GM21717 (cell line): ENCODE data around the gene PLSCR3.

Experiments used
- ATAC-seq: cut with Tn5 transposase; IDR thresholded peaks from one replicate; pipeline ENCODE4 v1.9.1; 2021; ENCODE audit warnings: mild to moderate bottlenecking, moderate library complexity; ENCODE audit not compliant: unreplicated experiment

The PLSCR3 gene

DNA sequence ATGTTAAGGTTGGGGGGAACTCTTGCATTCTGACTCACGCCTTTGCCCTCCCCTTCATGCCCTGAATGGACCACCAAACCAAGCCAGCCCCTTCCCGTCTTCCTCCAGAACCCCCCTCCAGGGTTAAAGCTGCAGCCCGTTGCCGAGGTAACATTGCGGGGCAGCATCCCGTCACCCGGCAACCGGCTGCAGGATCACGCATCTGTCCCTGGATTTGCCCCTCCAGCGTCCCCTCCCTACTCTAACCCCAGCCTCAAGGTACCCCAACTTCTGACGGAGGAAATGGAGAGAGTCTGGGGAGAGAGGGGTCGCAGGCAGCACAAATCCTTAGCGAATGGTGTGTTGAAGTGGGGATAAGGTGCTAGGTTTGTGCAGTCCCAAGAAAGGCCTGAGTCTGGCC lies 12.8 kb upstream of the PLSCR3 start:
- no peak for ATAC-seq

DNA sequence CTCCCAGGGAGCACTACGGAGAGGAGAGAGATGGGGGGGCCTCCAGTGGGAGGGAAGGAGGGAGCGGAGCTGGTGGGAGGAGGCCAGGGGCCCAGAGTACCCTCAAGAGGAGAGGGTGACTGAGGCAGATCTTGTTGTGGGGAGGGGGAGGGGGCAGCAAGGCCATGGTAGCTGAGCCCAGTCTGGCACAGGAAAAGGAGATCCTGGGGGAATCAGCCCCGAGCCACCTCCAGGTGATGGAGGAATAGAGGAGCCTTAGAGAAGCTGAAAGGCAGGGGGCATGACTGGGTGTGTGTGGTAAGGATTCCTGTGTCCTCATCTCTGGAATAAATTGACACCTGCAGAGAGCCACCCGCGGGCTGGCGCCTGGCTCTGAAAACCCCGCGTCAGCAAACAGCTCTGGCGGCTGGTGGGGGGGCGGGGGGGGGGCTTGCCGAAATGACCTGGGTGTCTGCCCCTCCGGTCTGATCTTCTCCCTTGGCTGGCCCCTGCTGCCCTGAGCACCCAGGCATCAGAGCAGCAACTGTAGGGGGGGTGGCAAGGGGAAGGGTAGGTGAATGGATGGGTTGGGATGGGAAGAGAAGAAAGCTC lies 12.0 kb upstream of the PLSCR3 start:
- no peak for ATAC-seq

DNA sequence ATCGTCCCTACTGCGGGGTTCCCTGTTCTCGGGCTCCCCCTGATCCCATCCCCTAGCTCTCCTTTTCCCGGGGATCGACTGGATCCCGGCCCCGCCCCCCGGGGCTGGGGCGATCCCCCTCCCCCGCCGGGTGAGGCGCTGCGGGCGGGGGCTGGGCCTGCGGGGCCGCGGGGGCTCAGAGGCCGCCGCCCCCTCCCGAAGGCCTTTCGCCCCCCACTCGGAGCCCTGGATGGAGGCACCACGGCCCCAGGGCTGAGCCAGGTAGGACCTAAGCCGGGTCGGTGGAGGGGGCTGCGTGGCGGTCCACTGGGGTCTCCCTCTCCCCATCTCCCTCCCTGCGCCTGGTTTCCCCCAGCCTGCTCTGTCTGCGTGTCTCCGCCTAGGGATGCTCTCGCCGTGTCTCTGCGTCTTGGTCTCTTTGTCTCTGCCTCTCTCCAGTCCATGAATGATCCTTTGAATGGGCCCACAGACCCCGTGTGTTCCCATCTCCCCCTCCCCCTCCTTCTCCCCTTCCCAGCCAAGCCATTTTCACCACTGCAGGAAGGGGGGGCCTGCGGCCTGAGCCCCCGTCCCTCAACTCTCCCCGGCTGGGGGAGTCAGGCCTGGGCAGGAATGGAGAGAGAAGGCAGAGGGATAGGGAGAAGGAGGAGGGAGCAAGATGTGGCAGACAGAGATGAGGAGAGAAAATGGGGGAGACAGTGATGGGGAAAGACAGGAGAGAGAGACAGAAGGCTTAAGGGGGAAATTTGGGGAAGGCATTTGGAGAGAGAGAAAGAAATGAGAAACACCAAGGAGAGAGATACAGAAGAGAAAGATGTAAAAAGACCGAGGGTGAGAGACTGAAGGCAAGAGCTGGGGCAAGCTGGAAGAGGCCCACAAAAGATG lies 11.3 kb upstream of the PLSCR3 start:
- no peak for ATAC-seq

DNA sequence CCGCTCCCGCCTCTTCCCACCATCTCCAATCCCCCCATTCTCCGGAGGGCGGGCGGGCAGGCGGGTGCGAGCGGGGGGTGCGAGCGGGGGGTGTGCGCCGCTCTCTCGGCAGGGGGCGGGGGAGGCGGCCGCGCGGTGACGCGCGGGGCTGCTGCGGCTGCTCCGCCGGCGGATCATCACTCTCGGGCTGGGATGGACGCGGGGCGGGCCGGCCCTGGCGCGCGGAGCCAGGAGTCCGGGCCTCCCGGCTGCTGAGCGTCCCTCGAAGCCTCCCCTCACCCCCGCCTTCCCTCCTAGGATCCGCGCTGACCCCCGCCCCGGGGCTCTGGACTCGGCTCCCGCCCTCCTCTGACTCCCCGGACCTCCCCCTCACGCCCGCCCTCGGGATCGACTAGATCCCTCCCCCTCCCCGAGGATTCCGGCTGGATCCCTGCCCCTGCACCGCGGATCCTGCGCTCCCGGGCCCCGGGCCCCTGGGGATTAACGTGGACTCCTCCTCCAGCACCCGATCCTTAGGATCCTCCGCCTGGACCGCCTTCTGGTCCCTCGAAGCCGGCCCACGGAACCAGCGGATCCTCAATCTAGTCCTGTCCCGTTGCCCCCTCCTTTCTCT lies 10.5 kb upstream of the PLSCR3 start:
- peak; percentile 7 for ATAC-seq

DNA sequence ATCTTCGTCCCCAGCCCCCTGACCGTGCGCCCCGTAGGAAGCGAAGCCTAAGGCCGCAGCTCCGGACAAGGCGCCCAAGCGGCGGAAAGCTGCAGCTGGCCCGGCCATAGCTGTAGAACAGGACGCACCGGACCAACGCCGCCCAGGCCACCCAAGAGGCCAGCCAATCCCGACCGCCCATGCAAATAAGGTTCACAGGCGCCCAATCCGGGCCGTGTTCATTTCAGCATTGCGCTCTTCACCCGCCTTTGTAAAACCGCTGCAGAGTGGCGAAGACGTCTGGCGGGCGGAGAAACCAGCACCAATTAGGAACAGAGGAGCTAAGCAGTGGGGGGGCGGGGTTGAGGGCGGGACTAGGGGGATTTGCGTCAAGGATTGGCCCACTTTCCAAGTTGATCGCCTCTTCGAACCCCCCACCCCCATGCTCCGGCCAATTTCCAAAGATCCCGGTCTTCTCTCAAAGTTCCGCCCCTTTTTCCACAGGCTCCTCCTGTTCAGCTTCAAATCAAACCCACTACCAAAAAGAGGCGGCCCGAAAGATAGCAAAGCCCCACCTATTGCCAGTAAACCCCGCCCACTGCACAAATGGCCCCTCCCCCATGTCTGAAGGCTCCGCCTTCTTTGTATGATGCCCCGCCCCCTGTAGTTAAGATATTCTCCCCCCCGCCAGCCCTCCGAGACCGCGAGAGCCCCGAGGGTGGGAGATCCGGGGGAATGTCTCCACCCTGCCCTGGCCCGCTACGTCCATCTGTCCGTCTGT lies 9.8 kb upstream of the PLSCR3 start, which contains the start of gene TMEM256:
TSS of gene TMEM256 (minus strand) at position 121 of the 760 bp plus-strand sequence. CDS start at position 108, 13 bp downstream.
- ATAC-seq = peak; percentile 75

DNA sequence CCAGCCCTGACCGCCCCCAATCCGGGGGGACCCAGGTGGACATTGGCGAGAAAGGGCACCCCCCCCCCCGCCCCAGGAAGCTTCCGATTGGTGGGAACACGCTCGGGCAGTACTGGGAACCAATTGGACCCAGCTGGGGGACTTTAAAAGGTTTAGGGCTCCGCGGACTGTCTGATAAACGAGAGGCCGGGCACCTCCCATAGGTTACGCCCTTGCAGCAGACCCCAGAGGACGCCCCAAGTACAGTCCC lies 9.3 kb upstream of the PLSCR3 start:
- no peak for ATAC-seq

DNA sequence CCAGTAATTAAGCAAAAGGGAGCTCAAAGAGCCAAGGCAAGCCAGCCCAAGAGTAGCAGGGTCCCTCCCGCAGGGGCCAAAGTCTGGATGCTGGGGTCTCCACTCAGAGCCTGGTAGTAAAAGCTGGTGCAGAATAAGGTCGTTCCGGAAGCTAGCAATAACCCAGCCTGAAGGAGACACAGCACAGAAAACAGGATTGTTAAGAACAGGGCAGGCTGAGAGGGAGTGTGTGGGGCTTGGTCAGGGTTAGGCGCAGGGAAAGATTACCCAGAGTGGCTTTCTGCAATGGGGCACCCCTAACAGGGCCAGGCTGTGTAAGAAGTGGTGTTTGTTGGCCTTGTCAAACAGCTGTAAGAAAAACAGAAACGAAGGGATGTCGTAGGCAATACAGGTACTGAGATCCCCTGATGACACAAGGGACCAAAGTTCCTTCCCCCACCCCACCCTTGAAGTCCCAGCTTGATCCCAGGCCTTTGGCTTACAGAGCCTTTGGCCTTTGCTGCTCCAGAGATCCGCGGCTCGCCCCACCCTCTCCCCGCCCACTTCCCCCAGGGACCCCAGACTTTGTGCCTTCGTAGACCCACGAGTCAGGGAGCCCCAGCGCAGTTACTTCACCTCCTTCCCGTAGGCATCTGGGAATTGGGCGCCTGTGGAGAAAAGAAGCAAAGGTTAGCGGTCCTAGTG lies 8.9 kb upstream of the PLSCR3 start:
- ATAC-seq = no peak

DNA sequence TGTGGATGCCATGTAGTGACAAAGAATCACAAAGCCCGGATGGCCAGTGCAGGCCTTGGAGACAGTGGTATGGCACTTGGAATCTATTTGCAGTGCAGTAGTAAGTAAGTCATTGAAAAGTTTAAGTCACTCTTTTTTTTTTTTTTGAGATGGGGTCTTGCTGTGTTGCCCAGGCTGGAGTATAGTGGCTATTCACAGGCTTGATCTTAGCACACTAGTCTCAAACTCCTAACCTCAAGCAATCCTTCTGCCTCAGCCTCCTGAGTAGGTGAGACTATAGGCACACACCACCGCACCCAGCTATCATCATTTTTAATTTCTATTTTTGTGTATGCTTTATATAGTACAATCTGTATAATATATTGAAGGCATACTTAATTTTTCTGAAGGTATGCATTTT lies 4.3 kb upstream of the PLSCR3 start:
- no peak for ATAC-seq

DNA sequence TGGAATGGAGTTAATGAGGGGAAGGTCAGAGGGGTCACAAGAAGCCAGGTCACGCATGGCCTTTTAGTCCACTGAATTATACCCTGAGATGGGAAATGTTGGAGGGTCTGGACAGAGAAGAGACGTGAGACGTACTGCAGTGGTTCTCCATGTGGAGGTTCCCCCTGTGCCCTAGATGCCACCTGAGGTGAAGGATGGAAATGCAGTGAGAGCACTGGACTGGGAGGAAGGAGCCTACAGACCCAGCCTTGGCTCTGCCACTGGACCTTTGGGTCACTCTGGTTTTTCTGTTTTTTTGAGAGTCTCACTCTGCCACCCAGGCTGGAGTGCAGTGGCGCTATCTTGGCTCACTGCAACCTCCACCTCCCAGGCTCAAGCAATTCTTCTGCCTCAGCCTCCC lies 1.8 kb upstream of the PLSCR3 start:
- ATAC-seq = no peak

DNA sequence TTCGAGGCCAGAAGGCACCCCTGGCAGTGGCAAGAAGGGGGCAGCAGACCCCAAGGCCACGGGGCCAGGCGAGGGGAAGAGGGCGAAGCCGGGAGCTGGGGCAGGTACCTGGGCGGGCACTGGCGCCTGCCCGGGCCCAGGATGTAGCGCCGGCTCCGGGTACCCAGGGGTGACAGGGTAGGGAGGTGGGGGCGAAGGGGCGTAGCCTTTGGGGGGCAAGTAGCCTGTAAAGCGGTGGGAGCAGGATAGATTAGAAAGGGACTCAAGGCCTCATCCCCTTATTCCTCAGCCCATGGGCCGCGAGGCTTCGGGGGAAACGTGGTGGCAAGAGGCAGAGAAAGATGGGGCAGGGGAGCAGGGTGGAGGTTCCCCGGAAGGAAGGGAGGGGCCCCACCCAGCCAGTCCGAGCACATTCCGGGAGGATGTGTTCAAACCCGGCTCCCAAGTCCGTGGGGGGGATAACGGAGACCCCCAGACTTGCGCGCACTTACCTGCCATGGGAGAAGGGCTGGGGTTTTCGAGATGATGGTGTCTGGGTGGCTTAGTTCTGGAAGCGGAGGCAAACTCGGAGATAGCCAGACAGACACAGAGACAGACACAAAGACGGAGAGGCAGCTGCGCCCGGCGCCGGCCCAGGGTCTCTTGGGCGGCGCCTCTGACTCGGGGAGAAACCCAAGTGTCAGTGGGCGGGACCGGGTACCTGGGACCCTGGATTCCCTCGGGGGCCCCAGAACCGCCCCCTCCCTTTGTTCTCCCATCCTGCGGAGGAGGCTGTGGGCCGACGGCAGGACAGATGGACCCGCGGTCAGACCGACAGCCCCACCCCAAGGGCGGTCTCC lies 493 bp downstream of the PLSCR3 start:
- peak; percentile 38 for ATAC-seq

DNA sequence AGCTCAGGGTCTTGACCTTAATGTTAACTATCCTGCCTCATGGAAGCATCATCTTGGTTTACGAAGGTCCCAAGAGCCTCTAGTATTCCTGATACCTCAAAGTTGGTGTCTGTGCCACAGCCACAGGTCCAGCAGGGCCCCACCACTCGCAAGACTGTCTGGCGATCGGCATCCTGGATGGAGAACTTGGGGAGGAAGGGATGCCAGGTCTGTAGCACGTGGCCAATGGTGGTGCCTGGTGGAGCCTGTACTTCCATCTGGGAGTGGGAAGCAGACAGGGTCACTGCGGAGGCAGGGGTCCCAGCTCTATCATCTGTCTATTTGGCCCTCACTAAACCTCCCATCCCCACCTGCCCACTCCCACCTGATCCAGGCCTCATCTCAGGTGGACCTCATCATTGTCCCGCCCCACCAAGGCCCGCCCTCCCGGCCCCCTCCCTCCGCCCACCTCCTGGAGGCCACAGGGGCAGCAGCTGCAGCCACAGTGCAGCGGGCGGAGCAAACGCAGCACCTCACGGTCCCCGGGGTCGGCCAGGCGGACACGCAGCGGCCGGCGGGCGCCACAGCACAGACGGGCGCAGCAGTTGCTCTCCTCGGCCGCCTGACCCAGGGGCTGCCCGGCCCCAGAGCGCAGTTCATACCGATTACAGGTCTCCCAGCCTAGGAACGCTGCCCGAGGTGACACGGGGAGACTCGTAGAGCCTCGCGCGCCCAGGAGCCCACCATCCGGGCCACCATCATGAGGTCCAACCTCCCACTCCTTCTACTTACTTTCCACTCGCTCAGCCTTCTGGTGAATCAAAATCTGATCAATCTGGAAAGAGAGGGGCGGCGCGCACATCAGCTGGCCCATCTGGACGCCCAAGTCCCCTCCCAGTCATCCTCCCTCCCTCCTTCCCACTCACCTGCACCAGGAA lies 1.4 kb downstream of the PLSCR3 start:
- no peak for ATAC-seq

DNA sequence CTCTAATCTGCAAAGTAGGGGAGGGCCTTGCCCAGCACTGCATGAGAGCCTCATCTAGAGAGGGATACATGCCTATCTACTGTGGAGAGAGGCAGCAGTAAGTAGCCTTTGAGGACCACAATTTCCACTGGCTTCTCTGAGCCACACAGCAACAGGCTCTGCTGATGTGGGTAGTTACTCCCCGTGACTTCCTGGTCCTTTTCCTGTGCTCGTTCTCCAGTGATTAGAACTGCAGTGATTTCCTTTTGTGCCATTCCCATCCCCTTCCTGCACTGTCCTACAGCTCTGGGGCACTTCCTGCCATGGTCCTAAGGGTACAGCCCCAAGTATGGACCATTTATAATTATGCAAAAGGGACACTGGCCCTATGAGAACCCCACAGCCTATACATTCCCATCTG lies 3.0 kb downstream of the PLSCR3 start:
- no peak for ATAC-seq

DNA sequence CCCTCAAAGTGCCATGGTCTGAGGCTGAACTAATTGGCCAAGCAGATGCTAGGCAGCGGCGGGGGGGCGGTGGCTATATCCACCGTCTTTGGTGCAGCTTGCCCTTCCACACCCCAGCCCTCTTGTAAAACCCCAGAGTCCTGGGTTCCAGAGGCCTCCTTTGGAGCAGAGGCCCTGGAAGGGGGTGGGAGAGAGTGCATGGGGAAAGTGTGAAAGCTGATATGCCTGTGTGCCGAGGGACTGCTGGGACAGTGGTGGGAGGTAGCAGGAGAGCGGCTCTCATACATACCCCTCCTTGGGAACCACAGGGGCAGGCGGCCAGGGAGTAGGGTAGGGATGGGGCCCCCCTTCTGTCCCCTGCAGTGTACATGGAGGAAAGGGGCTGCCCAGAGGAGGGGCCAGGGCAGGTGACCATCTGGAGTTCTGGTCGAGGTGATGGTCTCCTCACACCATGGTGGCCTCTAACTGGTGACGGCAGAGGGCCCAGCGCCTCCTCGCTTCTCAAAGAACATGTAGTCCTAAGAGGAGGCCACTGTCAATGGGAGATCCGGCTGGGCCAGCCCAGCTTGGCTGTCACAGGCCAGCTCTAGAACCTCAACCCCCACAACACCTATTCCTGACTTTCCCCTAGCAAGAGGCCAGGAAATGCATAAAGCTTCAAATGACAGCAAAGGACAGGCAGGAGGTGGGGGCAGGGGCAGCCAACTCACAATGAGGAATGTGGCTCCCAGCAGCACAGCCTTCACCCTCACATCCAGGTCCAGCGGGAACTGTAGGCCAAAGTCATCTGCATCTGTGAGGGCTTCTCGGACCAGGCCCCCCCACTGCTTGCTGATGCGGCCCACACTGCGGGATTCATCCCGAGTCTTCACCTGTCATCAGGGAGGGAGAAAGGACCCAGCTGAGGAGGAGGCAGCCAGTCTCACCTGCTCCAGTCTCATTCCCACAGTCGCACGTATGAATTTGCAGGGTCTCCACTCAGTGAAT lies 4.1 kb downstream of the PLSCR3 start:
- ATAC-seq = no peak

DNA sequence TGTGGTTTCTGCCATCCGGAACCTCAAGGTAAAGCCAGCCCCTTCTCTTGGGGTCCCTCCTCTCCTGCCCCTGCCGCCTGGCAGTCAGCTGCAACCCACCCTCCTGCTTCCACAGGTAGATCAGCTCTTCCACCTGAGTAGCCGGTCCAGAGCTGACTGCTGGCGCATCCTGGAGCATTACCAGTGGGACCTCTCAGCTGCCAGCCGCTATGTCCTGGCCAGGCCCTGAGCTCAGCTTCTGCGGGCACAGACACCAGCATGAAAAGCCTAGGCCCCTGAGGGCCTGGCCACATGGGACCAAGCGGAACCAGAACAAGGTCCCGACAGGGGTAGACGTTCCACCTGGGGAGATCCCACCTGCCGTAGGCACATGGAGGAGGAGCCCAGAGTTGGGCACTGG lies 5.5 kb downstream of the PLSCR3 start:
- no peak for ATAC-seq

DNA sequence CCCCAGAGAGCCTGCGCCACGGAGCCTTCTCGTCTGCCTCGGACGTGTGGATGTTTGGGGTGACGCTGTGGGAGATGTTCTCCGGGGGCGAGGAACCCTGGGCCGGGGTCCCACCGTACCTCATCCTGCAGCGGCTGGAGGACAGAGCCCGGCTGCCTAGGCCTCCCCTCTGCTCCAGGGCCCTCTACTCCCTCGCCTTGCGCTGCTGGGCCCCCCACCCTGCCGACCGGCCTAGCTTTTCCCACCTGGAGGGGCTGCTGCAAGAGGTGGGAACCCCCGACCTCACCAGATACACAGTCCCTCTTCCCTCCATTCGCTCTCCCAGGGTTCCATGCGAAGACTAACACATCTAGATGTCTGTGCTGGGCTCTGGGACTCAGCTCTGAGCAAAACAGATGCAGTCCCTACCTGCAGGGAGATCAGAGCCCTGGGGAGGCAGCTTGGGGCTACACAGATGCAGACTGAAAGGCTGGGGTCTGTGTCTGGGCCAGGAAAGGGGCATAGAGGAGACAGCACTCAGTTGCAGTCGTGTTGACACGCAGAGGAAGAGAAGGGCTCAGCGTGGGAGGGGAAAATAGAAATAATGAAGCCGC lies 9.7 kb downstream of the PLSCR3 start:
- ATAC-seq = no peak

DNA sequence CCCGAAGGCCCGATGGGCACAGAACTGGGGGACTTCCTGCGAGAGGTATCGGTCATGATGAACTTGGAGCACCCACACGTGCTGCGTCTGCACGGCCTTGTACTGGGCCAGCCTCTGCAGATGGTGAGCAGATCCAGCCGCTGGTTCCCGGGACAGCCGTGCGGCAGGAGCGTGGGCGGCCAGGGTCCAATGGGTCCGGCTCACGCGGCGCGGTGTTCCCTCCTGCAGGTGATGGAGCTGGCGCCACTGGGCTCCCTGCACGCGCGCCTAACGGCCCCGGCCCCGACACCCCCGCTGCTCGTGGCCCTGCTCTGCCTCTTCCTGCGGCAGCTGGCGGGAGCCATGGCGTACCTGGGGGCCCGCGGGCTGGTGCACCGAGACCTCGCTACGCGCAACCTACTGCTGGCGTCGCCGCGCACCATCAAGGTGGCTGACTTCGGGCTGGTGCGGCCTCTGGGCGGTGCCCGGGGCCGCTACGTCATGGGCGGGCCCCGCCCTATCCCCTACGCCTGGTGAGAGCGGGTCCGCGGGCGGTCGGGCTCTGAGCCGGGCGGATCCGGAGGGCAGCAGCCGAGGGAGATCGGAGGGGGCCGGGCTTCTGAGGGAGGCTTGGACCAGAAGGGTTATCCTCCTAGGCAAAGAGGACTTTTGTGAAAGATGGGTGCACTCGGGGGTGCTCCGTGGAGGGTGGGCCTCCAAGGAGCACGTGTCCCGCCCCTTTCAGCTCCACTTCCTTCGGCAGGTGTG lies 10.4 kb downstream of the PLSCR3 start:
- ATAC-seq = peak; percentile 59

DNA sequence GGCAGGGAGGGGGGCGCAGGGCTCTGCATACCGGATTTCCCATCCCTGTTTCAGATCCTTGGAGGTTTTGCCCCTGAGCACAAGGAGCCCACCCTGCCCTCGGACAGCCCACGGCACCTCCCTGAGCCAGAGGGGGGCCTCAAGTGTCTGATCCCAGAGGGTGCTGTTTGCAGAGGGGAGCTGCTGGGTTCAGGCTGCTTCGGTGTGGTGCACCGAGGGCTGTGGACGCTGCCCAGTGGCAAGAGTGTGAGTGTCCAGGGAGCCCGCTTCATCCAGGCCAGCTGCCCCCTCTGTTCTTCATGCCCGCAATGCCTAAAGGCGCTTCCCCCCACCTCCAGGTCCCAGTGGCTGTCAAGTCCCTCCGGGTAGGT lies 11.0 kb downstream of the PLSCR3 start:
- ATAC-seq = no peak
